Panc1 (cell line): Measurements from ENCODE around the gene FHIT.

Experiments
- POLR2AphosphoS5 ChIP-seq: IDR thresholded peaks from 2 replicates; pipeline ENCODE4 v1.6.1; 2012; ENCODE audit warnings: mild to moderate bottlenecking, low read depth, low read length, moderate library complexity
- SIN3A ChIP-seq: IDR thresholded peaks from 2 replicates; pipeline ENCODE4 v1.6.1; 2012; ENCODE audit warnings: low read depth, mild to moderate bottlenecking, low read length, moderate library complexity, borderline replicate concordance; ENCODE audit not compliant: insufficient read depth
- TF ChIP-seq, protein P1 (sequence below): fragments of 450-650 bp; IDR thresholded peaks from 2 replicates; pipeline ENCODE4 v1.5.1; 2017; ENCODE audit warnings: mild to moderate bottlenecking

DNA sequence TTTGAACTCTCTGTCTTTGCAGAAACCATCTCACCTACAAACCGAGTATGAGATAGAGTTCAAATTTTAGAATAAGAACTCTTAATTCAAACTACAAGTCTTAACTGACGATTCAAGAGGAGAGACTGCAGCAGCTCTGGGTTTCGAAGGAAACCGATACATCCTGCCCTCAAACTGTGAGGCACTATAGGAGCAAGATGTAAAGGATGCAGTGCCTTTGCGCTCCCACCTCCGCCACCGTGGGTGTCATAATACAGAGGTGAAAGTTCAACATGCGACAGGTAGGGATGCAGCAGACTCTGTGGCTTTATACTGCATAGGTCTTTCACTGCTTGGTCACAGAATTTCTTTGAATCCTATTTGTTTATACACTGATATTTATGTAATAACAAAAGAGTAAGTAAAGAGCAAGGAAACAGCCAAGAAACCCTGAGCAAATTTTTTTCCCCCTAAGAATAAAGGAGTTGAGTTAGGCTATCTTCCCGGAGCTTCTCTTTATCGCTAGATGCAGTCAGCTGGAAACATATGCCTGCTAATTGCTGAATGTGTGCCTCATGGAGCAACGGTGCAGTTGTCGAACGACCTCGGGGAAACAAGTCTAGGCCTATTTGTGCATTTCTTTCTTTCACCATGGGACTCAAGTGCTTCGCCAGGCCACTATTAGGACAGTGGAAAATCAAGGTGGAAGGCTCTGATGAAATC is 1103.9 kb downstream of the FHIT start:
- TF ChIP-seq, protein P1, sequence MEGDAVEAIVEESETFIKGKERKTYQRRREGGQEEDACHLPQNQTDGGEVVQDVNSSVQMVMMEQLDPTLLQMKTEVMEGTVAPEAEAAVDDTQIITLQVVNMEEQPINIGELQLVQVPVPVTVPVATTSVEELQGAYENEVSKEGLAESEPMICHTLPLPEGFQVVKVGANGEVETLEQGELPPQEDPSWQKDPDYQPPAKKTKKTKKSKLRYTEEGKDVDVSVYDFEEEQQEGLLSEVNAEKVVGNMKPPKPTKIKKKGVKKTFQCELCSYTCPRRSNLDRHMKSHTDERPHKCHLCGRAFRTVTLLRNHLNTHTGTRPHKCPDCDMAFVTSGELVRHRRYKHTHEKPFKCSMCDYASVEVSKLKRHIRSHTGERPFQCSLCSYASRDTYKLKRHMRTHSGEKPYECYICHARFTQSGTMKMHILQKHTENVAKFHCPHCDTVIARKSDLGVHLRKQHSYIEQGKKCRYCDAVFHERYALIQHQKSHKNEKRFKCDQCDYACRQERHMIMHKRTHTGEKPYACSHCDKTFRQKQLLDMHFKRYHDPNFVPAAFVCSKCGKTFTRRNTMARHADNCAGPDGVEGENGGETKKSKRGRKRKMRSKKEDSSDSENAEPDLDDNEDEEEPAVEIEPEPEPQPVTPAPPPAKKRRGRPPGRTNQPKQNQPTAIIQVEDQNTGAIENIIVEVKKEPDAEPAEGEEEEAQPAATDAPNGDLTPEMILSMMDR, result no peak
- no peak for TF ChIP-seq POLR2AphosphoS5
- TF ChIP-seq SIN3A, result no peak
